Activated naive CD4-positive, alpha-beta T cell treated with anti-CD3 and anti-CD28 coated beads for 36 hours (primary cell): ENCODE data around the gene PHF19. TPM values are rescaled to one million over a fixed set of nuclear protein-coding genes. Genes with fewer than 3 reads are reported as not detected.

ENCODE experiments used
- CTCF ChIA-PET: fragments of 350-600 bp; sonication (Branson Sonifier 250); formaldehyde crosslinking; loops from one replicate; lab custom pipeline; 2021; ENCODE audit warnings: antibody characterized with exemption; lab: Charles Lee
- DNase-seq: peaks from one replicate; pipeline ENCODE4 v3.0.0-alpha.2; 2020
- H3K27ac Mint-ChIP-seq: one replicate; pipeline ENCODE4 v1.8.0; 2021; ENCODE audit warnings: mild to moderate bottlenecking, mixed read lengths
- H3K27me3 Mint-ChIP-seq: one replicate; pipeline ENCODE4 v1.8.0; 2021; ENCODE audit warnings: low read depth, mixed read lengths
- H3K36me3 Mint-ChIP-seq: one replicate; pipeline ENCODE4 v1.8.0; 2021; ENCODE audit warnings: low read depth, mixed read lengths
- H3K4me1 Mint-ChIP-seq: one replicate; pipeline ENCODE4 v1.8.0; 2021; ENCODE audit warnings: low read depth, mixed read lengths
- H3K4me3 Mint-ChIP-seq: one replicate; pipeline ENCODE4 v1.8.0; 2021; ENCODE audit warnings: mild to moderate bottlenecking, moderate library complexity, mixed read lengths
- H3K9me3 Mint-ChIP-seq: one replicate; pipeline ENCODE4 v1.8.0; 2021; ENCODE audit warnings: mixed read lengths
- intact Hi-C: fragments of 100-400 bp; cut with micrococcal nuclease; formaldehyde crosslinking; loops from one replicate; pipeline ENCODE4 v1.15.1; 2023
- total RNA-seq, 2 experiments: library from RNA; stranded (reverse); gene quantifications; one replicate each; pipeline ENCODE4 v1.2.3, GENCODE V29; 2021

The PHF19 gene
- total RNA-seq, 2 experiments from 2014 or later: 289 to 295 TPM

DNA sequence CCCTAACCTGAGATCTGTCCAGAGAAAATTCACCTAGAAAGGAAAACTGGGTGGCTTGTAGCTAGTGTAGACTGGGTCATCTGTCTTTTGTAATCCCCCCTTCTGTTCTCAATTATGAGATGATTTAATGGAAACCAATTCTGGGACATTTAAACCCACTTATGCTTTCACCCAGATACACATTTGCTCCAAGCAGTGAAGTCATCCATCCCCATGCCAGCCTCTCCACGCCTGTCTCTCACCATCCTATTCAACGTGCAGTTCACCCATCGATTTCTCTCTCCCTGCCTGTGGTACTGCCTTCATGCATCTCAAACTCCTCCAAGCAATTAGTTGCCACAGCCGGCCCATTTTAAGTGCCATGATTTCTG is 1.8 kb downstream of the PHF19 start:
- no peak for DNase-seq
- Mint-ChIP-seq H3K36me3 (peaks cover 73% of the 10 kb centered on the region), H3K27ac (peak overlapping the region; percentile 93), H3K4me3 (peak overlapping the region; percentile 85), H3K4me1 (peaks cover 73% of the 10 kb centered on the region), H3K9me3 (no peaks in the 10 kb centered on the region), H3K27me3 (no peaks in the 10 kb centered on the region)
- CTCF ChIA-PET: interaction anchor here (1.0 to 7.1 kb wide), 2 partner anchors 11 to 16 kb away, joined by 3 to 69 read pairs; no protein-coding TSS in a partner anchor
- intact Hi-C loops: loop anchor here (5.0 kb wide), 1 partner anchor 118 kb away; no protein-coding TSS in a partner anchor

- Mint-ChIP-seq H3K4me1 (peaks cover 75% of the 10 kb centered on the region), H3K9me3 (no peaks in the 10 kb centered on the region), H3K36me3 (peaks cover 77% of the 10 kb centered on the region), H3K4me3 (peak overlapping the region; percentile 85), H3K27me3 (no peaks in the 10 kb centered on the region), H3K27ac (peak overlapping the region; percentile 93)
- CTCF ChIA-PET: interaction anchor here (1.0 to 7.1 kb wide), 3 partner anchors 11 to 17 kb away, joined by 3 to 69 read pairs (median 7); no protein-coding TSS in a partner anchor
- DNase-seq: no peak
- intact Hi-C loops: loop anchor here (5.0 kb wide), 1 partner anchor 117 kb away; no protein-coding TSS in a partner anchor
These were observed 2.5 kb downstream of the PHF19 start for GRCh38 chr9:120874226-120875194.

DNA sequence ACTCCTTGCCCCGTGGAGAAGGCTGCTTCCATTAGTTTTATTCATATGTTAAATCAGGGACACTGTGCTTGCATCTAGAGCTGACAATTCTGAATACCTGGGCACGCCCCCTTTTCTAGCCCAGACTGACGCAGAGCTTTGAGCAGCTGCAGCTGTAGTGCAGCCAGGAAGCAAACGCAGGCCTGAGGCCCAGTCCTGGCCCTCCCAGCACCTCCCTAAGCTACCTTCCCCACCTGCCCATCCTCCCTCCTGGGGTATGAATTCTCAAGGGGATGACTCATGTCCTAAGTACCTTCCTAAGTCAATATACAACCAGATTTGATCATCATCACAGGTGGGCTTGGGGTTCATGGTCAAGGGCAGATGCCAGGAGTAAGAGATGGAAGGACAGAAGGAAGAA is 3.5 kb downstream of the PHF19 start:
- peak overlapping the region; percentile 25 for H3K4me3 Mint-ChIP-seq
- H3K36me3 Mint-ChIP-seq: peaks cover 82% of the 10 kb centered on the region
- peak; percentile 30 for DNase-seq

DNA sequence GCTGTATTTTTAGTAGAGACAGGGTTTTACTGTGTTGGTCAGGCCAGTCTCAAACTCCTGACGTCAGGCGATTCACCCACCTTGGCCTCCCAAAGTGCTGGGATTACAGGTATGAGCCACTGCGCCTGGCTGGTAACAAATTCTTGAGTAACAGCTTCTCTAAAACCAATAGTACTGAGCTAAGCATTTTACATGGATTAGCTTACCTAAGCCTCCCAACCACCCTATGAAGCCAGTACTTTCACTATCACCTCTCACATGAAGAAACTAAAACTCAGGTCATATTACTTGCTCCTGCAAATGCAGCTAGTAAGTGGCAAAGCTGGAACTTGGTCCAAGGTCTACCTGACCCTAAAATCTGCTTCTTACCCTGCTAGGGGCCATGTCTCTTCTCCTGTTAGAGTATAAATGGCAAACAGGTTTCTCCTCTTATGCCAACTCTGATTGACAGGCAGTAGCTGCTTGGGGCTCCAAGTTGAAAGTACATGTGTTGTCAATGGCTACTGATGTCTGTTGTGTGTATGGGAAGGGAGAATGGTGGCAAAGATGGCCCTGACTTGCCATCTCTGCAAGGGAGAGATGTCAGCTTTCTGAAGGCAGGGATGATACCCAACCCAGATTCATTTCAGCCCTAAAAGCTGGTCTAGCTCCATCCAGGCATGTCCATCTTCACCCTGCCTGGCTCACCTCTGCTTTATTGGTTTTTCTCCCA is 4.0 kb downstream of the PHF19 start:
- Mint-ChIP-seq H3K4me3 (no peak overlapping the region), H3K36me3 (peaks cover 82% of the 10 kb centered on the region), H3K27ac (peak overlapping the region; percentile 93), H3K9me3 (no peaks in the 10 kb centered on the region), H3K4me1 (peaks cover 71% of the 10 kb centered on the region), H3K27me3 (no peaks in the 10 kb centered on the region)
- DNase-seq: no peak
- intact Hi-C loops: no loop called here
- CTCF ChIA-PET: interaction anchor here (0.5 to 2.0 kb wide), 8 partner anchors 11 to 448 kb away, joined by 3 to 7 read pairs (median 3); no protein-coding TSS in a partner anchor

More for the DNA sequence above, 3.5 kb downstream of the PHF19 start:
- intact Hi-C loops: no loop called here
- CTCF ChIA-PET: interaction anchor here (0.5 to 2.0 kb wide), 3 partner anchors 17 to 57 kb away, joined by 3 to 7 read pairs (median 3); no protein-coding TSS in a partner anchor
- Mint-ChIP-seq H3K9me3 (no peaks in the 10 kb centered on the region), H3K27me3 (no peaks in the 10 kb centered on the region), H3K4me1 (peaks cover 71% of the 10 kb centered on the region), H3K27ac (peak overlapping the region; percentile 93)

DNA sequence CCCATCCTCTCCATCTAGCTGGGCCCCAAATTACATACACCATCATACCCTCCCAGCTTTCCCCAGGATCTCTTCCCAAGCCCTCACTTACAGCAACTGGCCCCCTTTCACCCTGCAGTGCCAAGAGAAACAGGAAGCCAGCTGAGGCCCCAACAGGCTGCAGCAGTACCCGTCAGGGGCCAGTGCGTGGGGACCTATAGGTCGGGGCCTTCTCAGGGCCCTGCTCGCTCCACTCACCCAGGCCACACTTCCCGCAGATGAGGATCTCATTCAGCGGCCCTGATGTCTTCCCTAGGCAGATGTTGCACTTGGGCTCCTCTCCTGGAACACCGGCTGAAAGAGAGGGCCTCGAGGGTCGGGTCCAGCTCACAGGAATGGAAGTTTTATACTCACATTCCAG is 6.8 kb downstream of the PHF19 start:
- Mint-ChIP-seq H3K4me1 (peaks cover 63% of the 10 kb centered on the region), H3K9me3 (no peaks in the 10 kb centered on the region), H3K27ac (peak overlapping the region; percentile 87), H3K36me3 (peaks cover 79% of the 10 kb centered on the region), H3K4me3 (peak overlapping the region; percentile 74), H3K27me3 (no peaks in the 10 kb centered on the region)
- CTCF ChIA-PET: interaction anchor here (0.6 to 4.5 kb wide), 10 partner anchors 9 to 190 kb away, joined by 3 to 18 read pairs (median 5); no protein-coding TSS in a partner anchor
- DNase-seq: no peak
- intact Hi-C loops: no loop called here

DNA sequence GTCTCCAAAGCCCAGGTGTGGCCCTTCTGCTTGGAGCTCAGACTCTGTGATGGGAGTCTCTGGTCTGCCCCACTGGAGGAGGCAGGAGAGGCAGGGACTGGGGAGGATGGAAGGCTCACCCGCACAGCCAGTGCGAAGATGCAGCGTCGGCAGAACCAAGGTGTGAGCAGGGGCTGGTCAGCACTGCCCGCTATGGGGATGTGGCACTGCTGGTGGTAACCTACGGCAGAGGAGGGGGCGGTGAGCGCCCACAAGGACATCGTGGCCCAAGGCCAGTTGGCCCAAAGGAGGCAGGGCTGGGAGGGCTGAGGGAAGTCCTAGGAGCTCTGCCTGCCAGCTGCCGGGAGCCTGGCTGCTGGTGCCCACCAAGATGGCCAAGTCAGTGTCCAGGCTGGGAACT is 7.3 kb downstream of the PHF19 start:
- Mint-ChIP-seq H3K27ac (peak overlapping the region; percentile 87), H3K9me3 (no peaks in the 10 kb centered on the region), H3K4me3 (peak overlapping the region; percentile 74), H3K4me1 (peaks cover 58% of the 10 kb centered on the region), H3K36me3 (peaks cover 77% of the 10 kb centered on the region), H3K27me3 (no peaks in the 10 kb centered on the region)
- DNase-seq: no peak
- CTCF ChIA-PET: interaction anchor here (0.6 to 4.5 kb wide), 15 partner anchors 10 to 190 kb away, joined by 3 to 18 read pairs (median 4); partner anchors contain the start of gene FBXW2
- intact Hi-C loops: loop anchor here (1.0 kb wide), 2 partner anchors 76 to 155 kb away; partner anchors contain the start of genes FBXW2 and MEGF9

DNA sequence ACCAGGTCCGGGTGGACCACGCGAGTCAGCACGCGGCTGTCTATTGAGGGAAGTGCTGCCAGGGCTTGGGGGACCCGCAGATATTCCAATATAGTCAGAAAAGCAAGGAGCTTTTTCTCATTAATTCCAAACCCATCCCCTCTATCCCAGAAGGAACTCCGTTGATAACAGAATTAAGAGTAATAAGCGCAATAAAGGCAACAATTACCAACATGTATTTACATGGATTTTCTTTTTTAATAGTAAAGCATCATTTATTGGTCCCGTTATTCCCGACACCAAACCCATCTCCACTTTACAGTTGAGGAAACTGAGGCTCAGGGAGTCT is 7.7 kb downstream of the PHF19 start:
- Mint-ChIP-seq H3K9me3 (no peaks in the 10 kb centered on the region), H3K4me3 (peak overlapping the region; percentile 74), H3K36me3 (peaks cover 73% of the 10 kb centered on the region), H3K27me3 (no peaks in the 10 kb centered on the region), H3K27ac (peak overlapping the region; percentile 87), H3K4me1 (peaks cover 54% of the 10 kb centered on the region)
- intact Hi-C loops: loop anchor here (1.0 kb wide), 2 partner anchors 76 to 155 kb away; partner anchors contain the start of genes FBXW2 and MEGF9
- DNase-seq: no peak
- CTCF ChIA-PET: interaction anchor here (0.9 to 4.5 kb wide), 14 partner anchors 15 to 191 kb away, joined by 3 to 18 read pairs (median 5); partner anchors contain the start of gene FBXW2

DNA sequence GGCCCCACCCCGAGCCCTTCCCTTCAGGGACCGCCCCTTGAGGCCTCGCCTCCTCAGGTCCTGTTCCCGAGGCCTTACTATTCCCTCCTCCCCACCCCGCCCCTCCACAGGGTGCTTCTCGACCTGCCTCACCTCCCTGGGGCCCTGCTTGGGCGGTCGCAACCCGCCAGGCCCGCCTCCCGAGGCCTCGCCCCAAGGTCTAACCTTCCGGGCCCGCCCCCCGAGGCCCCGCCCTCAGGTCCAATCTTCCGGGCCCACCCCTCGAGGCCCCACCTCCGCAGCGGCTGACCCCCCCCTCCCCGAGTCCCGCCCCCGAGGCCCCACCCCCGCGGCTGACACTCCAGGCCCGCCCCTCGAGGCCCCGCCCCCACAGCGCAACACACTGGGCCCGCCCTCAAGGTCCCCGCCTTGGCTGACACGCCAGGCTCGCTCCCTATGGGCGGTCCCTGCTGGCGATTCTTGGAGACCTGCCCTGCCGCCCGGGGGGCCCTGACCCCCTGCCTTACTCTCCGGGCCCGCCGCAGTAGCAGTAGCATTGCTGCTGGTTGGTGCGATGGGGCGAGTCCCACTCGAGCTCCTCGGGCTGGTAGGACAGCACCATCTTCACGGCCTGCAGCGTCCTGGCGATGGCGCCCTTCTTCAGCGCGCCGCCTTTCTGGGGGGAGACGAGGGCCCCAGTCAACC is 8.2 kb downstream of the PHF19 start:
- Mint-ChIP-seq H3K4me3 (peak overlapping the region; percentile 74), H3K36me3 (peaks cover 72% of the 10 kb centered on the region), H3K27me3 (no peaks in the 10 kb centered on the region), H3K27ac (peak overlapping the region; percentile 87), H3K9me3 (no peaks in the 10 kb centered on the region), H3K4me1 (peaks cover 49% of the 10 kb centered on the region)
- intact Hi-C loops: loop anchor here (1.0 kb wide), 6 partner anchors 7 to 205 kb away; partner anchors contain the start of genes CNTRL, FBXW2 and MEGF9
- CTCF ChIA-PET: interaction anchor here (0.6 to 4.5 kb wide), 18 partner anchors 15 to 451 kb away, joined by 3 to 18 read pairs (median 6); partner anchors contain the start of gene FBXW2
- peak; percentile 97 for DNase-seq

GRCh38 chr9:120868339-120868675 is 8.7 kb downstream of the PHF19 start:
- Mint-ChIP-seq H3K9me3 (no peaks in the 10 kb centered on the region), H3K27me3 (no peaks in the 10 kb centered on the region), H3K4me3 (peak overlapping the region; percentile 60), H3K36me3 (peaks cover 69% of the 10 kb centered on the region), H3K27ac (peak overlapping the region; percentile 41), H3K4me1 (peaks cover 44% of the 10 kb centered on the region)
- no peak for DNase-seq
- CTCF ChIA-PET: interaction anchor here (0.6 to 4.5 kb wide), 16 partner anchors 21 to 452 kb away, joined by 3 to 18 read pairs (median 4); no protein-coding TSS in a partner anchor
- intact Hi-C loops: loop anchor here (1.0 kb wide), 4 partner anchors 8 to 206 kb away; partner anchors contain the start of gene CNTRL

GRCh38 chr9:120867676-120868338 is 9.2 kb downstream of the PHF19 start:
- Mint-ChIP-seq H3K27ac (peak overlapping the region; percentile 41), H3K36me3 (peaks cover 68% of the 10 kb centered on the region), H3K4me3 (peak overlapping the region; percentile 60), H3K9me3 (no peaks in the 10 kb centered on the region), H3K27me3 (no peaks in the 10 kb centered on the region), H3K4me1 (peaks cover 39% of the 10 kb centered on the region)
- CTCF ChIA-PET: interaction anchor here (0.6 to 4.5 kb wide), 12 partner anchors 21 to 216 kb away, joined by 3 to 18 read pairs (median 4); no protein-coding TSS in a partner anchor
- intact Hi-C loops: loop anchor here (1.0 kb wide), 4 partner anchors 8 to 206 kb away; partner anchors contain the start of gene CNTRL
- DNase-seq: no peak
